Hepatocyte (in vitro differentiated cells): ENCODE measurements around the gene WWTR1.

Experiments used
- EZH2 ChIP-seq: fragments of 200-600 bp; sonication (generic); IDR thresholded peaks from 2 replicates; pipeline ENCODE4 v1.6.1; 2016; ENCODE audit warnings: antibody characterized with exemption, mild to moderate bottlenecking, borderline replicate concordance
- EZH2phosphoT487 ChIP-seq: fragments of 200-600 bp; sonication (generic); IDR thresholded peaks from one replicate; pipeline ENCODE4 v1.6.1; 2018; ENCODE audit warnings: antibody characterized with exemption, mild to moderate bottlenecking, low read depth, moderate library complexity; ENCODE audit not compliant: unreplicated experiment, severe bottlenecking

GRCh38 chr3:149542375-149543312 lies 115.2 kb downstream of the WWTR1 start:
- no peak for TF ChIP-seq EZH2phosphoT487
- no peak for TF ChIP-seq EZH2
